Rectal smooth muscle tissue (tissue), 1 donor: ENCODE data around the gene IGF2.
"Not testable (repeated sequence)": the region's sequence is repeated elsewhere in the genome, so short reads cannot be mapped to it uniquely, and the experiment has no call there.

Experiments used
- H3K27ac ChIP-seq: one replicate; pipeline ENCODE4 v1.7.0; 2013; ENCODE audit warnings: low read depth, low read length, inconsistent platforms
- H3K27me3 ChIP-seq: one replicate; pipeline ENCODE4 v1.7.0; 2013; ENCODE audit warnings: low read length; ENCODE audit not compliant: control insufficient read depth, insufficient read depth
- H3K36me3 ChIP-seq: one replicate; pipeline ENCODE4 v1.7.0; 2013; ENCODE audit warnings: low read length; ENCODE audit not compliant: control insufficient read depth, insufficient read depth
- H3K4me1 ChIP-seq: one replicate; pipeline ENCODE4 v1.7.0; 2013; ENCODE audit warnings: low read length; ENCODE audit not compliant: control insufficient read depth, insufficient read depth
- H3K4me3 ChIP-seq: one replicate; pipeline ENCODE4 v1.7.0; 2013; ENCODE audit warnings: low read length
- H3K9ac ChIP-seq: one replicate; pipeline ENCODE4 v1.7.0; 2013; ENCODE audit warnings: low read length

Gene IGF2

DNA sequence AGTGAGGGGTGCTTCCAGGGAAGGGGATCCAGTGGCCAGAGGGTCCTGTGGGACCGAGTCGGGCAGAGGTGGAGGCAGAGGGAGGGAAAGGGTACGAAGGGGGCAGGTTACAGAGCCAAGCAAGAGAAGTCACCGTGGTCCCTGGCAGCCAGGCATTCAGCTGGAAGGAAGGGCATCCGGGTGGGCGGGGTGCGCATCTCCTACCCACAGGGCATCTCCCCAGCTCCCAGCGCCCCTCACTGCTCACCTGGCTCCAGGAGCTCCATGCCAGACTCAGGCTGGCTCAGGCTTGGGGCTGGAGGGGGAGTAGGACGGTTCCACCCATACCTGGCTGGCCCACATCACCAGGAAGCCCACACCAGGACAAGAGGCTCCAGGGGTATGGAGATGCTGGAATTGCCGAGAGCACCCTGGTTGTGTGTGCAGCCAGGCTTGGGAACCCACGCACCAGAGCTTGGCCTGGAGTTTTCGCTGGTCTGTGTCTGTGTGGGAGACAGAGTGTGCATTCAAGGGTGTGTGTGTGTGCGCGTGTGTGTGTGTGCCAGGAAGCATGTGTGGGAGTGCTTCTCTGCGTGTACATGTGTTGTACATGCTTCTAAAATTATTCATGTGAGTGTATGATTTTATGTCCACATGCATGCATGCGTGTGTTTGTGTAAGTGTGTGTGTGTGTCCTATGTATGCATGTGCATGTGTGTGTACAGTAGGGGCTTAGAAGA lies 39.0 kb upstream of the IGF2 start:
- not testable (repeated sequence) for H3K4me3 ChIP-seq, H3K27ac ChIP-seq, H3K36me3 ChIP-seq, H3K27me3 ChIP-seq, H3K9ac ChIP-seq, H3K4me1 ChIP-seq

DNA sequence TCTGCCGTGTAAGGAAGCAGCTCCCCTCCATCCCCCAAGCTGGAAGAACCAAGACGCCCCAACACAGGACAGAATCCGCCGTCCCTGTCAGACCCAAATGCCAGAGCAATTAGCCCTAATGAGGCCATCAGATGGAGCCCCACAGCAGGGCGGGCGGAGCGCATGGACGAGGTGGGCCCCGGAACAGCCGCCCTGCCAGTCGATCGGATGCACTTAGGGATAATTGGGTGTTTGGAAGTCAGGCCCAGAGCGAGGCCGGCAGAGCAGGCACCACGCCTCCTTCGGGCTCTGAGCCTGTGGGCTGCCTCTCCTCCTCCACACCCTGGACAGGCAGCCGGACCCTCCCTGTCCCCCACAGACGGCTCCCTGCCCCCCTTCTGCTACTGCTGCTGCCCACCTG lies 37.9 kb upstream of the IGF2 start:
- H3K27me3 ChIP-seq = no peaks in the 10 kb centered on the region
- no peak overlapping the region for H3K27ac ChIP-seq
- no peak overlapping the region for H3K4me3 ChIP-seq
- H3K4me1 ChIP-seq = no peaks in the 10 kb centered on the region
- H3K9ac ChIP-seq = no peak overlapping the region
- no peaks in the 10 kb centered on the region for H3K36me3 ChIP-seq

DNA sequence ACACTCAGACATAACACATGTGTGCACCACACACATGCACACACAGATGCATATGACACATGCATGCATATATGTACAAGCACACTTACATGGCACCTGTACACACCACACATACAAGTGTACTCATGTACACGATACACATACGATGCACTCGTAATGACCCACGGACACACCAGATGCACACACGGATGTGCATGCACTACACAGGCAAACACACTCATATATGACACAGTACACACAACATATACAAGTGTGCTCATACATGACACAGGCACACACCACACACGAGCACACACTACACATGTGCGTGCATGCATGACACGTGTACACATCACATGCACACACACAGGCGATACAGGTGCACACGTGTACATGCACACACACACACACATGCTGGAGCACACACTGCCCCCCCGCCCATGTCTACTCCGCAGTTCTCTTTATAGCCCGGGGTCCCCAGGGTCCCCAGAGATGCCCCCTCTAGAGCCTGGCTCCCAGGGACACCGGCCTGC lies 37.3 kb upstream of the IGF2 start:
- H3K27ac ChIP-seq = no peak overlapping the region
- H3K4me1 ChIP-seq = no peaks in the 10 kb centered on the region
- no peaks in the 10 kb centered on the region for H3K27me3 ChIP-seq

DNA sequence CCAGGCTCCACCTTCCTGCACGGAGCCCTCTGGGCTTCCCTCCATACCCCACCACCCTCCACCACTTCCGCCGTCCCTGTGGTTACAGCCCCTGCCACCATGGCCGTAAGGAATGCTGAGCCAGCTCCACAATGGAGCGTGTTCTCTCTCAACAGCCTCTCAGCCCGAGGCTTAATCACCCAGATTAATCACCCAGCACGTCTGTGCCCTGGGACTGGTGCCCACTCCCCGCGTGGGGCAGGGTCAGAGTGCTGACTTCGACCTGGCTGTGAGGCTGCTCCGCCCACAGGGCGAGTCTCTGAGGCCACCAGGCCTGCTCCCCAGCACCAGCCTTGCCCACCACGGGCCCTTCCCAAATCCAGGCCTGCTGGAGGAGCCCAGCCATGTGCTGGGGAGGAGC lies 36.5 kb upstream of the IGF2 start:
- H3K4me3 ChIP-seq = no peak overlapping the region
- no peak overlapping the region for H3K9ac ChIP-seq
- H3K27me3 ChIP-seq = no peaks in the 10 kb centered on the region
- H3K27ac ChIP-seq = no peak overlapping the region
- no peaks in the 10 kb centered on the region for H3K4me1 ChIP-seq
- H3K36me3 ChIP-seq = no peaks in the 10 kb centered on the region

More for the DNA sequence above, 37.3 kb upstream of the IGF2 start:
- Histone ChIP-seq H3K36me3 (no peaks in the 10 kb centered on the region), H3K9ac (no peak overlapping the region), H3K4me3 (no peak overlapping the region)

DNA sequence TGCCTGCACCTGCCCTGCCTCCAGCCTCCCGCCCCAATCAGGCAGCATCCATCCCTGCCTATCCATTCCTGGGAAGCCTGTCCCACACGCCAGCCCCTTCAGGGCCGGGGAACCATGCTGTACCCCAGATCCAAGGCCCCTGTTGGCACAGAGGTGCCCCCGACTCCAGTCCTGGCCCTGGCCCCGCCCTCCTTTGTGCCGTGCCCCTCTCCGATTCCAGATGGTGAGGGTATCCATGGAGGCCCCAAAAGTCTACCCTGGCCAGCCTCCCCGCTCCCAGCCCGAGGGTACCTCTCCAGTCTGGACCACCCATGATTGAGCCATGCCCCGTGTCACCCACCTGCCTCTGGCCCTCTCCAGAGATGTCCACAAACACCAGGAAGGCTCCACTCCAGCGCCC lies 35.2 kb upstream of the IGF2 start:
- Histone ChIP-seq H3K9ac (no peak overlapping the region), H3K36me3 (no peaks in the 10 kb centered on the region), H3K27ac (no peak overlapping the region), H3K4me1 (no peaks in the 10 kb centered on the region), H3K4me3 (no peak overlapping the region), H3K27me3 (no peaks in the 10 kb centered on the region)

DNA sequence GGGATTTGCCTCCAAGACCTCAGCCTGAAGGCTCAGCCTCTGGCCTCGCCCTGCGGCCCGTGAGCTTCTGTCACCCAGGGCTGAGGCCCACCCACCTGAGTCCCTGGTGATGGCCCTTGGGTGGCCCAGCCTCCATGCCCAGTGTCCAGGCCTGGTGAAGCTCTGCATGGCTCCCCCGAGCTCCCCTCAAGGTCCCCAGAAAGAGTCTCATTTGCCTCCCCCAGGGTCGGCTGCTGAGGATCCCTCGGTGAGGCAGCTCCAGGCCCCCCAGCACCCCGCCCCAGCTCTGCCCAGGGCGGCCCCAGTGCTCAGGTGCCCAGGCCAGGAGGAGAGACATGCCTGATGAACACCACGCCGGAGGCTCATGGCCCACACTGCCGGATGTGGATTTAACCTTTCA lies 34.6 kb upstream of the IGF2 start:
- Histone ChIP-seq H3K9ac (no peak overlapping the region), H3K27me3 (no peaks in the 10 kb centered on the region), H3K4me1 (no peaks in the 10 kb centered on the region), H3K36me3 (no peaks in the 10 kb centered on the region), H3K27ac (no peak overlapping the region), H3K4me3 (no peak overlapping the region)

DNA sequence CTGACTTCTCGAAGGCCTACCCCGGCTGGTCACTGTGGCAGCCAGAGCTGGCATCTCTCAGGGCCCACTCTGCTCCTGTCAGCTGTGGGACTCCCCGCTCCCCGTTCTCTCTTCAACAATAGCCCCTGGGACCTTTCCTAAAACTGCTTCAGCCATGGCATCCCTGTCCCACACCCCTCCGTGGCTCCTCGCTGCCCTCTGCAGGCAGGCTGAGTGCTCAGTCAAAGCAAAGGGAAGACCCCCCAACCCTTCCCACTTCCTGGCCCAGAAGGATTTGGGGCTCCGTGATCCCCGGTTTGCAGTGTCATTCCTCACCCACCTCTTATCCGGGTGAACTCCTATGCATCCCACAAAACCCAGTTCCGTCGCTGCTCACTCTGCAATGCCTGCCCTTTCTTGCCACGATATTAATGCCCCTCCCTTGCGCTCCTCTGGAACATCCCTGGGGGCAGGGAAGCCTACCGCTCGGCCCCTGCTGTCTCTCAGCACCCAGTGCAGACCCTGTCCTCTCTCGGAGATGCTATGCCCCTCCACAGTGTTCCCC lies 34.0 kb upstream of the IGF2 start:
- Histone ChIP-seq H3K27ac (no peak overlapping the region), H3K4me3 (no peak overlapping the region), H3K27me3 (no peaks in the 10 kb centered on the region), H3K4me1 (no peaks in the 10 kb centered on the region), H3K36me3 (no peaks in the 10 kb centered on the region), H3K9ac (no peak overlapping the region)

DNA sequence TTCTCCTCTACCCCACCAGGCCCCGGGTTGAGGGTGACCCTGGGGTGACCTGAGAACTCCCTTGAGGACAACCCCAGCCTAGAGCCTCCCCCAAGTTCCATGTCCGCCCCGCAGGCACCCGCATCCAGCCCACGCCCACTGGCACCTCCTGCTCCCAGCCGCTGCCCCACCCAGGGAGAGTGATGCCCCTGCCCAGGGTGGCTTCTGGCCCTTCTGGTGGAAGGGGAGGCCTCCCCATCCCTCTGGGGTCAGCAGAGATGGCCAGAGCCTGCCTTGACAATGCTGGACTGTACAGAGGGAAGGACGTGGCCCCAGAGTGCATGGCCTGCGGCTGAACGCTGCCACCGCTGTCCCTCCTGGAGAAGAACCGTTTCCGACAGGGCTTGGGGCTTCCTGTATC lies 33.5 kb upstream of the IGF2 start:
- H3K4me3 ChIP-seq = no peak overlapping the region
- no peak overlapping the region for H3K9ac ChIP-seq
- no peak overlapping the region for H3K27ac ChIP-seq
- H3K36me3 ChIP-seq = no peaks in the 10 kb centered on the region
- H3K4me1 ChIP-seq = no peaks in the 10 kb centered on the region
- H3K27me3 ChIP-seq = no peaks in the 10 kb centered on the region

DNA sequence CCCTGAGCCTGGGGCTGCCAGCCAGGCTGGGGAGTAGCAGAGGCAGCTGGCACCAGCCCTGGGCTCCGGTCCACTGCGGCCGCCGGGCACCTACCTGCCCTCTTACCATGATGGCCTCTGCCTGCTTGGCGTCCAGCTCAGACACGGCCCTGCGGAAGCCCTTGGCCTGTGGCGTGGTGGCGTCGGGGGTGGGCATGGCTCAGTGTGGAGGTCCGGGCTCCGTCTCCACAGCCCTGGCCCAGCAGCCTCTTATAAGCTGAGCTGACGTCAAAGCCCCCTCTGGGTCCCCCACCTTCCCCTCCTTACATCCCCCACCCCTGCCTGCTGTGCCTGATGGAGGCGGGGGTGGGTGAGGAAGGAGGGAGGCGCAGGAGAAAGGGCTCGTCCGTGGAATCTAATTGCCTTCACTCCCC lies 32.4 kb upstream of the IGF2 start, which contains the start of gene TH:
TSS of gene TH (minus strand) at position 225 of the 413 bp plus-strand sequence. CDS start at position 196, 29 bp downstream.
- Histone ChIP-seq H3K27me3 (no peaks in the 10 kb centered on the region), H3K4me1 (no peaks in the 10 kb centered on the region), H3K36me3 (no peaks in the 10 kb centered on the region), H3K9ac (no peak within 1 kb of the TSS), H3K4me3 (no peak within 1 kb of the TSS), H3K27ac (no peak within 1 kb of the TSS)

DNA sequence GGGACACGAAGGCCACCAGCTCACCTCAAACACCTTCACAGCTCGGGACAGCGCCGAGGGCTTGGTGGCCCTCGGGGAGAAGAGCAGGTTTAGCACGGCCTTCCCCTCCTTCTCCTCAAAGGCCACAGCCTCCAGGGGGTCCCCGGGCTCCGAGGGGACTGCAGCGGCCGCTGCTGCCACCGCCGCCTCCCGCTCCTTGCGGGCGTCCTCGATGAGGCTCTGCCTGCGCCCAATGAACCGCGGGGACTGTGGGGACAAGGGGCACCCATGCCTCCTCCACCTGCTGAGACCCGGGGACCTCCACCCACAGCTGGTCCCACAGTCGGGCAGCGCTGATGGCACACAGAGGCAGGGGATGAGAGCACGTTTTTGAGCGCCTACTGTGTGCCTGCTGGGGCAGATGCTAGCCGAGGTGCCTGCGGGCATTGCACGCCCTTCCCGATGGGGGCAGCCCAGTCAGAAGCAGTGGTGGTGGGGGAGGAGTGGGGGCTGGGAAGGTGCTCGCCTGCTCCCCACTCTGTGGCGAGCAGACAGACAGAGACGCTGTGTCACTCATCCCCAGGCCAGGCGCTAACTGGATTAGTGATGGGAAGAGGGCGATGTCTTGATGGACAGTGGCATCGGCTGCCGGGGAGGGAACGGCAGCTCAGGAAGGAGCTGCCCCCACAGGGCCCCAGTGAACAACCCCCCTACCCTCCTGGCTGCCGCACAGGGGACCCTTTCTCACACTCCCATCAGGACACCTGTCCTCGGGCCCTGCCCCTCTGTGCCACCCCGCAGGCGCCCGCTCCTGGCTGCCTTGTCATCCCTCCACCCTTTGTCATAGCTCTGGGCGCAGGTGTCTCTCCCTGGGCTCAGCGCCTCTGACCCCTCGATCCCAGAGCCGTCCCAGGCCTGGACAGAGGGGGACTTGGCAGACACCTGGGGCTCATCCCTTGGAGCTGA lies 30.7 kb upstream of the IGF2 start:
- peaks cover 5% of the 10 kb centered on the region for H3K27me3 ChIP-seq
- no peaks in the 10 kb centered on the region for H3K36me3 ChIP-seq
- H3K9ac ChIP-seq = no peak overlapping the region
- H3K4me3 ChIP-seq = no peak overlapping the region
- no peaks in the 10 kb centered on the region for H3K4me1 ChIP-seq
- no peak overlapping the region for H3K27ac ChIP-seq

DNA sequence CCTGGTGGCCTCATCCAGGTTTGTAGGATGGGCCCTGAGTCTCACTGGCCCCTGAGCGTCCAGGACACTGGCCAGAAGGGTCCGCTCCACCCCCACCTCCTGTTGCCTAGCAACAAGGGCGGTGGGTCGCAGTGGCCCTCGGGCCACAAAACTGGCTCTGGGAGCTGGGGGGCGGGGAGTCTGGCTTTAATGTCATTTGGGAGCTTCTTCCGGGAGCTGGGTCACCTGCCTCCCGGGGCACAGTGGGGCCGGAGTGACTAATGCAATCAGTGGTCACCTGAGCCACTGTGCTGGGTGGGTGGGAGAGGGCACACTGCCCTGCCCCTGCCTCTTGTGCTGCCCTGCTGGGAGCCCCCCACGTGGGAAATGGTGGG lies 29.8 kb upstream of the IGF2 start:
- Histone ChIP-seq H3K4me3 (no peak overlapping the region), H3K9ac (no peak overlapping the region), H3K27me3 (peaks cover 5% of the 10 kb centered on the region), H3K36me3 (no peaks in the 10 kb centered on the region), H3K27ac (no peak overlapping the region), H3K4me1 (no peaks in the 10 kb centered on the region)

DNA sequence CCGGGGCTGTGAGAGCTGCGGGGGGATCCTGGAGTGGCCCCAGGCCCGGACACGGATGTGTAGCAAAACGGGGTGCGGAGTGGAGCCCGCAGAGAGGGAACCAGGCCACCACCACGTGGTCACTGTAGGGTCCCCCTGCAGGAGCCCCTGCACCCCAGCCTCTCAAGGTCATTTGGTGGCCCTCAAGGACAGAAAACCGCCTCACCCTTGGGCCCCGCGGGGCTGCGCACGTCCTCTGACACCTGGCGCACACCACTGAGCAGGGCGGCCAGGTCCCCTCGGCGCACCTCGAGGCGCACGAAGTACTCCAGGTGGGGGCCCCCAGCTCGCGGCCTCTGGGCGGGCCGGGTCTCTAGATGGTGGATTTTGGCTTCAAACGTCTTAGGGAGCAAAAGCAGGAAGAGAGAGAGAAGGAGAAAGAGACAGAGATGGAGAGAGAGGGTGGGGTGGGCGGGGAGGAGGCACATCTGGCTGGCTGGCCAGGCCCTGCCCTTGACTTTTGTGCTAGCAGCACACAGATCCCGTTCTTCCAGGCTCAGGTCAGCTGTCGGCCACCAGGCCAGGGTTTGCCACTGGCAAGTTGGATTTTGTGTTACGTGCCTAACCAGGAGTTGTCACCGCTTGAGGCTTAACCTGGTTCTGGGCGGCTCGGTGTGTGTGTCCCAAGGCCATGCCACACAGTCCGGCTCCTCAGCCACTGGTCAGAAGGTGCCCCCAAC lies 29.3 kb upstream of the IGF2 start:
- Histone ChIP-seq H3K36me3 (no peaks in the 10 kb centered on the region), H3K9ac (no peak overlapping the region), H3K27me3 (peaks cover 5% of the 10 kb centered on the region), H3K27ac (no peak overlapping the region), H3K4me3 (no peak overlapping the region), H3K4me1 (no peaks in the 10 kb centered on the region)
